ENCODE results near the gene ALB. TPM values are rescaled to one million over a fixed set of nuclear protein-coding genes. Genes with fewer than 3 reads are reported as not detected.

The ALB gene
- total RNA-seq, 1 experiment from 2014 or later = 21.3 TPM

DNA sequence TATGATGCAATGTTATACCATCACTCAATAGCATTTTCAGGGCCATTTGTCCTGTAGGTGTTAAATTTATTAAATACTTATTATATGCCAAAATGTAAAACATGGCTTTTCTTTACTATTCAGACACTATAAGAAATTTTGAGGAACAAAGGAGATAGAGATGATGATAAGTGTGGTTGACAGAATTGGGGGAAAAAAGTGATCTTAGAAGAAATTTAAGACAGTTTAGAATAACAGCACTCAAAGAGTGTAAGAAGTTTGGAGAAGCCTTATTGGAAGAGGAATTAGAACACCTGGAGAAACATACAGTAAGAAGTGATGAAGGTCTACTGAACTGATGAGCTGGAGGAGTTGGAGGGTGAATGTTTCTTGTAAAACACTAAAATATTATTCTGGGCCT lies 19.1 kb downstream of the ALB start:
- no peaks in the 10 kb centered on the region for H3K9me3 ChIP-seq (ENCODE audit: control insufficient read depth, insufficient read depth, low read depth, low read length)
- H3K4me3 ChIP-seq (ENCODE audit: low read depth in 2 of 2, low read length in 2 of 2) = no peak overlapping the region
- intact Hi-C loops (cut with micrococcal nuclease; ENCODE audit: unreplicated experiment) (no loop called here), in situ Hi-C loops (cut with HindIII; ENCODE audit: low pct_unique_long_range_greater_than_20kb, low sequenced_read_pairs) (no loop called here)
- H3K27ac ChIP-seq (ENCODE audit: low read length) = no peak overlapping the region
- POLR2A ChIA-PET = no interaction called here
- H3K36me3 ChIP-seq (ENCODE audit: control insufficient read depth, insufficient read depth, low read length) = no peaks in the 10 kb centered on the region
- no peaks in the 10 kb centered on the region for H3K27me3 ChIP-seq (ENCODE audit: control insufficient read depth, insufficient read depth, low read length)
- CTCF ChIA-PET = no interaction called here
- H3K4me1 ChIP-seq (ENCODE audit: control insufficient read depth, insufficient read depth, low read length) = no peaks in the 10 kb centered on the region
- no peak for ATAC-seq
- DNase-seq (ENCODE audit: low read depth, low spot score) = no peak
- TF ChIP-seq, protein P1, sequence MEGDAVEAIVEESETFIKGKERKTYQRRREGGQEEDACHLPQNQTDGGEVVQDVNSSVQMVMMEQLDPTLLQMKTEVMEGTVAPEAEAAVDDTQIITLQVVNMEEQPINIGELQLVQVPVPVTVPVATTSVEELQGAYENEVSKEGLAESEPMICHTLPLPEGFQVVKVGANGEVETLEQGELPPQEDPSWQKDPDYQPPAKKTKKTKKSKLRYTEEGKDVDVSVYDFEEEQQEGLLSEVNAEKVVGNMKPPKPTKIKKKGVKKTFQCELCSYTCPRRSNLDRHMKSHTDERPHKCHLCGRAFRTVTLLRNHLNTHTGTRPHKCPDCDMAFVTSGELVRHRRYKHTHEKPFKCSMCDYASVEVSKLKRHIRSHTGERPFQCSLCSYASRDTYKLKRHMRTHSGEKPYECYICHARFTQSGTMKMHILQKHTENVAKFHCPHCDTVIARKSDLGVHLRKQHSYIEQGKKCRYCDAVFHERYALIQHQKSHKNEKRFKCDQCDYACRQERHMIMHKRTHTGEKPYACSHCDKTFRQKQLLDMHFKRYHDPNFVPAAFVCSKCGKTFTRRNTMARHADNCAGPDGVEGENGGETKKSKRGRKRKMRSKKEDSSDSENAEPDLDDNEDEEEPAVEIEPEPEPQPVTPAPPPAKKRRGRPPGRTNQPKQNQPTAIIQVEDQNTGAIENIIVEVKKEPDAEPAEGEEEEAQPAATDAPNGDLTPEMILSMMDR (IDR thresholded peaks at IDR 0.05) = no peak
- no peak for TF ChIP-seq POLR2AphosphoS5 (IDR thresholded peaks at IDR 0.05; ENCODE audit: low read depth, low read length)
- TF ChIP-seq SIN3A (IDR thresholded peaks at IDR 0.05; ENCODE audit: borderline replicate concordance, insufficient read depth, low read depth, low read length) = no peak
- TF ChIP-seq, protein P2, sequence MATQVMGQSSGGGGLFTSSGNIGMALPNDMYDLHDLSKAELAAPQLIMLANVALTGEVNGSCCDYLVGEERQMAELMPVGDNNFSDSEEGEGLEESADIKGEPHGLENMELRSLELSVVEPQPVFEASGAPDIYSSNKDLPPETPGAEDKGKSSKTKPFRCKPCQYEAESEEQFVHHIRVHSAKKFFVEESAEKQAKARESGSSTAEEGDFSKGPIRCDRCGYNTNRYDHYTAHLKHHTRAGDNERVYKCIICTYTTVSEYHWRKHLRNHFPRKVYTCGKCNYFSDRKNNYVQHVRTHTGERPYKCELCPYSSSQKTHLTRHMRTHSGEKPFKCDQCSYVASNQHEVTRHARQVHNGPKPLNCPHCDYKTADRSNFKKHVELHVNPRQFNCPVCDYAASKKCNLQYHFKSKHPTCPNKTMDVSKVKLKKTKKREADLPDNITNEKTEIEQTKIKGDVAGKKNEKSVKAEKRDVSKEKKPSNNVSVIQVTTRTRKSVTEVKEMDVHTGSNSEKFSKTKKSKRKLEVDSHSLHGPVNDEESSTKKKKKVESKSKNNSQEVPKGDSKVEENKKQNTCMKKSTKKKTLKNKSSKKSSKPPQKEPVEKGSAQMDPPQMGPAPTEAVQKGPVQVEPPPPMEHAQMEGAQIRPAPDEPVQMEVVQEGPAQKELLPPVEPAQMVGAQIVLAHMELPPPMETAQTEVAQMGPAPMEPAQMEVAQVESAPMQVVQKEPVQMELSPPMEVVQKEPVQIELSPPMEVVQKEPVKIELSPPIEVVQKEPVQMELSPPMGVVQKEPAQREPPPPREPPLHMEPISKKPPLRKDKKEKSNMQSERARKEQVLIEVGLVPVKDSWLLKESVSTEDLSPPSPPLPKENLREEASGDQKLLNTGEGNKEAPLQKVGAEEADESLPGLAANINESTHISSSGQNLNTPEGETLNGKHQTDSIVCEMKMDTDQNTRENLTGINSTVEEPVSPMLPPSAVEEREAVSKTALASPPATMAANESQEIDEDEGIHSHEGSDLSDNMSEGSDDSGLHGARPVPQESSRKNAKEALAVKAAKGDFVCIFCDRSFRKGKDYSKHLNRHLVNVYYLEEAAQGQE (IDR thresholded peaks at IDR 0.05; ENCODE audit: insufficient read depth in 1 of 2, low read depth in 2 of 2, low read length in 1 of 2) = no peak
- TF ChIP-seq TCF7L2 (IDR thresholded peaks at IDR 0.05; ENCODE audit: low read depth, low read length) = no peak
- BruUV-seq (replicated peaks) = no TSS peak

DNA sequence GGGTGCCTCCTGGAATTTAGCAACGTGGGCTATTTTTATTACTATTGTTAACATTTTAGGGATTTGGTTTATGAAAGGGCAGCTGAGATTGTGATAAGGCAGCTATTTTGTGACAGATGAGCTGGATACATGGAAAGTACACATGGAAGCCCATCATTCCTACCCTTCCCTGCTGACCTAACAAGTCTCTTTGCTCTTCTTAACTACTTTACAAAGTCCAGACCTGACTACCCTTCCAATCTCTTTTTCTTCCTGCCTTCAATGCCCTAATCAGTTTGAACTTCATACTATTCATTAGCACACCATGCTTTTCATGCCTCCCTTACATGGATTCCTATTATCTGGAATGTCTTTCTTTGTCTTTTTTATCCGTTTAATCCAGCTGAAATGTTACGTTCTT lies 22.6 kb downstream of the ALB start:
- Histone ChIP-seq H3K9me3 (ENCODE audit: control insufficient read depth, insufficient read depth, low read depth, low read length) (no peaks in the 10 kb centered on the region), H3K4me3 (ENCODE audit: low read depth in 2 of 2, low read length in 2 of 2) (no peak overlapping the region), H3K36me3 (ENCODE audit: control insufficient read depth, insufficient read depth, low read length) (no peaks in the 10 kb centered on the region), H3K4me1 (ENCODE audit: control insufficient read depth, insufficient read depth, low read length) (no peaks in the 10 kb centered on the region), H3K27ac (ENCODE audit: low read length) (no peak overlapping the region), H3K27me3 (ENCODE audit: control insufficient read depth, insufficient read depth, low read length) (no peaks in the 10 kb centered on the region)
- DNase-seq (ENCODE audit: low read depth, low spot score) (no peak), ATAC-seq (no peak)
- BruUV-seq (replicated peaks) = no TSS peak
- in situ Hi-C loops (cut with HindIII; ENCODE audit: low pct_unique_long_range_greater_than_20kb, low sequenced_read_pairs) (no loop called here), intact Hi-C loops (cut with micrococcal nuclease; ENCODE audit: unreplicated experiment) (no loop called here)
- TF ChIP-seq, protein P2 (IDR thresholded peaks at IDR 0.05; ENCODE audit: insufficient read depth in 1 of 2, low read depth in 2 of 2, low read length in 1 of 2) = no peak
- TF ChIP-seq, protein P1 (IDR thresholded peaks at IDR 0.05) = no peak
- ChIA-PET CTCF (no interaction called here), POLR2A (no interaction called here)

Measured in Panc1 (cell line).